Fibroblast of villous mesenchyme (primary cell): ENCODE measurements around the gene GGTLC1. TPM values are rescaled to one million over a fixed set of nuclear protein-coding genes. Genes with fewer than 3 reads are reported as not detected.

Source experiments
- DNase-seq: peaks from one replicate; pipeline ENCODE4 v3.0.0-alpha.2; 2010; ENCODE audit warnings: low read depth
- H3K4me3 ChIP-seq: 2 replicates; pipeline ENCODE4 v1.5.1; 2011; ENCODE audit warnings: low read depth, mild to moderate bottlenecking, low read length
- total RNA-seq: library from RNA; depleted of rRNA; stranded (reverse); fragments of >200 nt; gene quantifications from 2 replicates; pipeline ENCODE4 v1.2.3, GENCODE V29; 2012
- TF ChIP-seq, protein P1 (sequence below): IDR thresholded peaks from 2 replicates; pipeline ENCODE4 v1.5.1; 2012; ENCODE audit warnings: low read depth, mild to moderate bottlenecking, low read length; ENCODE audit not compliant: insufficient read depth

The GGTLC1 gene
- total RNA-seq, 1 donor = not detected

DNA sequence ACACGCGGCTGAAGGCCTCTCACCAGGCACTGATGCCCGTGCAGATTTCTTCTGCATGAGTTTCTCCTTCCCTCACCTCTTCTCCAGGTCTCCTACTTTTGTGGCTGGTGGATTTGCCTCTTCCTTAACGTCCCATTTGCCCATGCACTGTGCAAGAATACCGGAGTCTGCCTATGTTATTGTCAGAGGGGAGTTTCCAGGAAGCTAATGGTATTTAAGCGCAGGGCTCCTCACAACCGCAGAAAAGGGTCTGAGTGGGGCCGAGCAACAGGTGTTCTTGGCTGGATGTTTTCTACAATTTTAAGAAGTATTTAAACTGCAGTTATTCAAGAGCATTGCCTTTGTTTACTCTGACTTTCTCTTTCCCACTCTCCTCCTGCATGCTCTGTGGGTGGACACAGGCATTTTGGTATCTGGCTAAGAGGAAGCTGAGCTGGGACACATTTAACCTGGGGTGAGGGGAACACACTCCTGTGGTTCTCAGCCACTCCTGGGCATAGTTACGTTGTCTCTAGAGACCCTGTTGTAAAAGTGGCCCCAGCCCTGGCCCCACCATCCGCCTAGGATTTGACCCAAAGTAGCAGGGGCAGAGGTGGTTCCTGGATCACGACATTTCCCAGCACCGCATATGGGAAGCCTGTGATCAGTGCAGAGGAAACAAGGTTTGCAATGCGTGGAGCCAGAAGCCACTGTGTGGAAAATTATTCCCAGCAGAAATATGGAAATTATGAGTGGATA is 34.4 kb downstream of the GGTLC1 start:
- DNase-seq = no peak
- TF ChIP-seq, protein P1, sequence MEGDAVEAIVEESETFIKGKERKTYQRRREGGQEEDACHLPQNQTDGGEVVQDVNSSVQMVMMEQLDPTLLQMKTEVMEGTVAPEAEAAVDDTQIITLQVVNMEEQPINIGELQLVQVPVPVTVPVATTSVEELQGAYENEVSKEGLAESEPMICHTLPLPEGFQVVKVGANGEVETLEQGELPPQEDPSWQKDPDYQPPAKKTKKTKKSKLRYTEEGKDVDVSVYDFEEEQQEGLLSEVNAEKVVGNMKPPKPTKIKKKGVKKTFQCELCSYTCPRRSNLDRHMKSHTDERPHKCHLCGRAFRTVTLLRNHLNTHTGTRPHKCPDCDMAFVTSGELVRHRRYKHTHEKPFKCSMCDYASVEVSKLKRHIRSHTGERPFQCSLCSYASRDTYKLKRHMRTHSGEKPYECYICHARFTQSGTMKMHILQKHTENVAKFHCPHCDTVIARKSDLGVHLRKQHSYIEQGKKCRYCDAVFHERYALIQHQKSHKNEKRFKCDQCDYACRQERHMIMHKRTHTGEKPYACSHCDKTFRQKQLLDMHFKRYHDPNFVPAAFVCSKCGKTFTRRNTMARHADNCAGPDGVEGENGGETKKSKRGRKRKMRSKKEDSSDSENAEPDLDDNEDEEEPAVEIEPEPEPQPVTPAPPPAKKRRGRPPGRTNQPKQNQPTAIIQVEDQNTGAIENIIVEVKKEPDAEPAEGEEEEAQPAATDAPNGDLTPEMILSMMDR = no peak
- H3K4me3 ChIP-seq = no peak overlapping the region

DNA sequence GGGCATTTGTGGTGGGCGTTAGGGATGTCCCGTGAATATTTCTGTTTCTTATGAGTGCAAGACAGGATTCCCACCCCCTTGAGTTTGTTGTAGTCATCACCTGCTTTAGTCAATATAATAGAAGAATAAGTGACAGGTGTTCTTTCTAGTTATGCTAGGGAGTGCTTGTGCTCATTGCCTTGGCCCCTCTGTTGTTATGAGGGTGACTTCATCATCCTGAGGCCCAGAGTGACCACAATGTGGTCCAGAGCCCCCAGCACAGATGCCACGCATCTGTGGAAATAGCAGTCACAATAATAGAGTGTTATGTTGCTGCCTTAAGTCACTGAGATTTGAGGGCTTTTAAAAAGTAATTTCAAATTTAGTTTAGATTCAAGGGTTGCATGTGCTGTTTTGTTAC is 42.4 kb downstream of the GGTLC1 start:
- TF ChIP-seq, protein P1 = no peak
- no peak for DNase-seq
- H3K4me3 ChIP-seq = no peak overlapping the region

DNA sequence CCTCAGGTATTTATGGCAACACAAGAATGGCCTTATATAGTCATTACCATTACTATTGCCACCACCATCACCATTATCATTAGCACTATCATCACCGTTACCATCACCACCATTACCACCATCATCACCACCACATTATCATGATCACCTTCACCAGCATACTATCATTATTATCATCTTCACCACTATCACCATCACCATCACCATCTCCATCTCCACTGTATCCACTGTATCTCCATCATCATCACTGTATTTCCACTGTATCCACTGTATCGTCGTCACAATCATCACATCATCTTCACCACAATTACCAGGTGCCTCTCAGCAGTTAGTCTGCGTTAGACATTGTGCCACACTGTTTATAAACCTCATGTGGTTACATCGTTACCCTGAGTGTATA is 45.3 kb downstream of the GGTLC1 start:
- H3K4me3 ChIP-seq = no peak overlapping the region
- DNase-seq = no peak
- TF ChIP-seq, protein P1 = no peak

DNA sequence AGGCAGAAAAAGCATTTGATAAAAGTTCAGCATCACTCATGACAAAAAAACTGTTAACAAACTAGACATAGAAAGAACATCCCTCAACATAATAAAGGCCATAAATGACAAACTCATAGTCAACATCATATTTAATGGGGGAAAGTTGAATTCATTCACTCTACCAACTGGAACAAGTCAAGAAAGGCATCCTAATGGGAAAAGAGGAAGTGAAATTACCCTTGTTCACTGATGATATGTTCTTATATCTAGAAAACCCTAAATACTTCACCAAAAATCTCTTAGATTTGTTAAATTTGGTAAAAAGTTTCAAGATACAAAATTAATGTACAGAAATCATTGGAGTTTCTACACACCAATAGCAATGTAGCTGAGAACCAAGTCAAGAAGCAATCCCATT is 48.9 kb downstream of the GGTLC1 start:
- H3K4me3 ChIP-seq = no peak overlapping the region
- TF ChIP-seq, protein P1 = no peak
- DNase-seq = no peak

DNA sequence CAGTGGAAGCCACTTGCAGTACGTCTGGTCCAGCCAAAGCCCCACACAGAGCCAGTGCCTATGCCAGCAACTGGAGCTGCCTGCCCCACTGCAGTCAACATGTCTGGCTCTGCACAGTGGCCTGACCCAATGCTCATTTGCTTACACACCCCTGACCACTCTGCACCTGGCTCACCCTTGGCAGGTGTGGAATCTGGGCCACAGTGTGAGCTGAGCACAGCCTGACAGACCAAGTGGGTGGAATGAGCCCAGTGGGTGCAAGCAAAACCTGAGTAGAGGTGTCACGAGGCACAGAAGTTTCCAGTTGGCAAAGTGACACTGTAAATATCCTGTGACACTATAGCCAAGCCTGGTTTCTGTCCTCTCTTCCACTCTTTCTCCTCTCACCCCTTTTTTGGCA is 49.5 kb downstream of the GGTLC1 start:
- TF ChIP-seq, protein P1 = no peak
- no peak overlapping the region for H3K4me3 ChIP-seq
- DNase-seq = no peak

DNA sequence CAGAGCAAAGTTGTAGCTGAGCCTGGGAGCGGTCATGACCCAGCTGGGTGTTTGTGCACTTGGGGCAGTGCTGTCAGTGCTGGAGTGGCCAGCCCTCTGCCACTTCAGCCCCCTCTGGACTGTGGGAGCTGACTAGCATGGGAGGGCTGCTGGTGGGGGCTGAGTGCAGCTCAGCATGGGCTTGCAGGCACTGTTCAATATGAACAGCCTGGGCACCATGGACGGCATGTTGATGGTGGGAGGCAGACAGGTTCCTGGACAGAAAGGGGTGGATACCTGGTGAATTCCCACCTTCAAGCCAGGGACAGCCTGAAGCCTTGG is 50.5 kb downstream of the GGTLC1 start:
- no peak for DNase-seq
- TF ChIP-seq, protein P1 = no peak
- H3K4me3 ChIP-seq = no peak overlapping the region
